Left forelimb (tissue), 1 donor: Measurements from ENCODE around the gene SRRM4.
A peak's percentile ranks its signal among the peaks of the same experiment; 100 is the strongest.
"Not testable (repeated sequence)": the region's sequence is repeated elsewhere in the genome, so short reads cannot be mapped to it uniquely, and the experiment has no call there.

Experiments used
- DNase-seq: peaks from one replicate; pipeline ENCODE4 v3.0.0-alpha.2; 2018; ENCODE audit warnings: low spot score

Gene SRRM4

GRCh38 chr12:119011231-119011630 is 29.9 kb downstream of the SRRM4 start:
- DNase-seq: no peak

- no peak for DNase-seq
These were observed 30.8 kb downstream of the SRRM4 start for GRCh38 chr12:119012179-119012578.

GRCh38 chr12:119013023-119013422 is 31.7 kb downstream of the SRRM4 start:
- no peak for DNase-seq

- no peak for DNase-seq
These were observed 33.0 kb downstream of the SRRM4 start for GRCh38 chr12:119014368-119014767.

GRCh38 chr12:119016715-119017114 is 35.4 kb downstream of the SRRM4 start:
- DNase-seq: no peak

GRCh38 chr12:119019166-119019565 is 37.8 kb downstream of the SRRM4 start:
- no peak for DNase-seq

- peak; percentile 30 for DNase-seq
These were observed 39.3 kb downstream of the SRRM4 start for GRCh38 chr12:119020406-119021360.

- DNase-seq: no peak
These were observed 43.0 kb downstream of the SRRM4 start for GRCh38 chr12:119024356-119024755.

- DNase-seq: no peak
These were observed 44.4 kb downstream of the SRRM4 start for GRCh38 chr12:119025786-119026185.

GRCh38 chr12:119033332-119033731 is 52.0 kb downstream of the SRRM4 start:
- not testable (repeated sequence) for DNase-seq

- no peak for DNase-seq
These were observed 55.8 kb downstream of the SRRM4 start for GRCh38 chr12:119036878-119037825.

GRCh38 chr12:119044094-119044493 is 62.8 kb downstream of the SRRM4 start:
- DNase-seq: no peak

GRCh38 chr12:119047641-119048040 is 66.3 kb downstream of the SRRM4 start:
- DNase-seq: no peak

- DNase-seq: no peak
These were observed 69.3 kb downstream of the SRRM4 start for GRCh38 chr12:119050663-119051062.

- no peak for DNase-seq
These were observed 70.1 kb downstream of the SRRM4 start for GRCh38 chr12:119051474-119051873.

- DNase-seq: no peak
These were observed 70.7 kb downstream of the SRRM4 start for GRCh38 chr12:119052001-119052400.

GRCh38 chr12:119055977-119056376 is 74.6 kb downstream of the SRRM4 start:
- no peak for DNase-seq

GRCh38 chr12:119060847-119061796 is 79.8 kb downstream of the SRRM4 start:
- peak; percentile 70 for DNase-seq

GRCh38 chr12:119068129-119068856 is 87.0 kb downstream of the SRRM4 start:
- DNase-seq: no peak

- DNase-seq: no peak
These were observed 87.9 kb downstream of the SRRM4 start for GRCh38 chr12:119069147-119069642.

- DNase-seq: no peak
These were observed 89.8 kb downstream of the SRRM4 start for GRCh38 chr12:119071176-119071575.
